Right cardiac atrium (tissue), 5 donors: ENCODE results near the gene CILP2. TPM values are rescaled to one million over a fixed set of nuclear protein-coding genes. Genes with fewer than 3 reads are reported as not detected.

Source experiments
- ATAC-seq, 2 donors: fragments of 200-7000 bp; cut with Tn5 transposase; one replicate each; pipeline versions ENCODE4 v1.8.0 to v1.9.1; 2020; ENCODE audit warnings: moderate library complexity in 2 of 2, mild to moderate bottlenecking in 1 of 2
- DNase-seq, 3 donors: peaks; one replicate each; pipeline ENCODE4 v3.0.0-alpha.2; 2020
- H3K27ac ChIP-seq: one replicate; pipeline ENCODE4 v1.5.1; 2013; ENCODE audit warnings: mild to moderate bottlenecking, low read length, control low read depth, moderate library complexity
- H3K27me3 ChIP-seq: one replicate; pipeline ENCODE4 v1.6.1; 2013; ENCODE audit not compliant: control insufficient read depth, insufficient read depth
- H3K4me1 ChIP-seq: one replicate; pipeline ENCODE4 v1.6.1; 2013; ENCODE audit warnings: low read length; ENCODE audit not compliant: control insufficient read depth, insufficient read depth
- H3K4me3 ChIP-seq: one replicate; pipeline ENCODE4 v1.5.1; 2013; ENCODE audit warnings: low read length, control low read depth
- H3K9me3 ChIP-seq: one replicate; pipeline ENCODE4 v1.6.1; 2013; ENCODE audit warnings: low read length; ENCODE audit not compliant: control insufficient read depth
- WGBS: extraction: QIAGEN DNeasy Blood & Tissue Kit; methylation state at CpG from one replicate; pipeline ENCODE4 v1.1.7; 2013; 5-methylcytosine and 5-hydroxymethylcytosine counted together
- intact Hi-C, 4 donors: fragments of 100-400 bp; cut with DNase I; formaldehyde crosslinking; loops; one replicate each; pipeline versions ENCODE4 v1.11.0 to v1.14.0; 2022 to 2023
- polyA plus RNA-seq: library from polyadenylated mRNA; stranded (reverse); fragments of 200-250 nt; gene quantifications from one replicate; pipeline ENCODE4 v1.2.3, GENCODE V29; 2013
- total RNA-seq, 4 donors: library from RNA; stranded (reverse); fragmentation: NEBNext Ultra II Directional; extraction: Animal tissue kit (Norgen Biotek cat#: 25700); gene quantifications; one replicate each; pipeline ENCODE4 v1.2.1, GENCODE V29; 2021
- donor health status: healthy with polysubstance abuse.
- donor health status: DM: no; HTN: yes; CAD: no.
- donor health status: DM: no; HTN: no; CAD: no.
- donor health status: DM: no; HTN: yes; CAD: no; lungs with severe emphysema.
- donor health status: DM: yes; HTN: yes; CAD: no.

The CILP2 gene
- total and polyA plus RNA-seq, 5 donors, result 0.05 to 0.39 (median 0.12) TPM

DNA sequence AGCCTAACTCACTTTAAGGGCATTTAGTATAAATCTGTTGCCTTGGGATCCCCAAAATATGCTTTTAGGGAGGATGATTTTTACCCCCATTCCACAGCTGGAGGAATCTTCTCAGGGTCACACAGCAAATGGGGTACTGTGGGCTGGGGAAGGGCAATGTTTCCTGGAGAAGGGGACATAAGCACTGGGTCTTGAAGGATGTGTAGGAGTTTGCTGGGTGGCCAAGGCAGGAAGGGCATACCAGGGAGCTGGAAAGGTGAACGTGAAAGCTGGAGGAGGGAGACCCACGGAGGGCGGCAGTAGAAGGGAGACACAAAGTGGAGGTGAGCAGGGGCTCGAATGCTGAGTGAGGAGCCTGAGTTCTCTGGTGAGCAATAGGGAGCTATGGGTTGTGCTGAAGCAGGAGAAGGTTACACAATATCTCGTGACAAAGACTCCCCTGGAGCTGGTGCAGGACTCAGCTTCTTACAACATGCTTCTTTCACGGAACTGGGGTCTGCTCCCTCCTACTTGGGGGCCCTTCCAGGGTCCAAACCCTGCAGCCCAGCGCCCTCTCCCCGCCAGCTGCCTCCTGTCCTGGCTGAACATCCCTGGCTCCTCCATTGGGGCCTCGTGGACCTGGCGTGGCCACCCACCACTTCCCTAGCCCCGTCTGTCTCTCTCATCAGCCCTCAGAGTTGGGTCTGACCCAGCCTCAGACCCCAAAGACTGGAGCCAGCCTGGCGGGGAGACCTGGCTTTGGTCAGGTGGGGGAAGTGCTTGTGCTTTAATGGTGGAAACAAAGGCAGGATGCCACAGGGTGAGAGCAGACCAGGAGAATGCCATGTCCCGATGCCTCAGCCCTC lies 11.1 kb downstream of the CILP2 start:
- H3K4me3 ChIP-seq, result no peak overlapping the region
- WGBS, result 67% methylated on average over 13 of the region's 13 CpGs
- no peaks in the 10 kb centered on the region for H3K4me1 ChIP-seq
- no peaks in the 10 kb centered on the region for H3K9me3 ChIP-seq
- no peak for ATAC-seq
- H3K27ac ChIP-seq, result no peak overlapping the region
- H3K27me3 ChIP-seq, result no peaks in the 10 kb centered on the region
- peak in 1 of 3 donors; percentile 31 for DNase-seq
- intact Hi-C loops, result no loop called here

DNA sequence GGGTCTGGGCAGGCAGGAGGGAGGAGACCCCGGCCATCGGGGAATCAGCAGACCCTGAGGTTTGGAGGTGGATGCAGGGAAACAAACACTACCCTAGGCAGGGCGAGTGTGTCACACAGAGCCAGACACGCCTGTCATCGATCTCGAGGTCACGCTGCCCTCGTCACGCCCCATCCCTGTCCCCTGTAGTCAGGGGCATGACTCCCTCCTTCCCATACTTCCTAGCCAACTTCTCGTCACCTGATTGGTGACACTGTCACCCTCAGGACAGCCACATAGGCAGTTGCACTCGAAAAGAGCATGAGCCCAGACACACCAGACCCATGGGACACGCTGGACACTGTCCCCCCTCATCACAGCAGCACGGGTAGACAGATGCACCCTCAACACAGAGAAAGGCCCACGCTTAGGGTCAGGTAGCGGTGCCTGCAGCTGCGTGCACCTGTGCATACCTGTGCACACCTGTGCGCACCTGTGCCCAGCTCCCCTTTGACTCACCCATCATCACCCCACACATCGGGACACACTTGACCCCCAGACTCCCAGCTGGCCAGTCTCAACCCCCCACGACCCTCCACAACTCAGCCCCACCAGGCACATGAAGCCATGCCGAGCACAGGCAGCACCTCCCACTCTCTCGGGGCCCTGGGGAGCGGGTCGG lies 11.9 kb downstream of the CILP2 start:
- Histone ChIP-seq H3K27me3 (no peaks in the 10 kb centered on the region), H3K27ac (no peak overlapping the region), H3K4me1 (no peaks in the 10 kb centered on the region), H3K9me3 (no peaks in the 10 kb centered on the region), H3K4me3 (no peak overlapping the region)
- no peak for ATAC-seq
- 59% methylated on average over 23 of the region's 23 CpGs for WGBS
- intact Hi-C loops, result loop anchor here in 1 of 4 donors (5.0 kb wide), 1 partner anchor 87 kb away; no protein-coding TSS in a partner anchor
- peak in 1 of 3 donors; percentile 34 for DNase-seq

DNA sequence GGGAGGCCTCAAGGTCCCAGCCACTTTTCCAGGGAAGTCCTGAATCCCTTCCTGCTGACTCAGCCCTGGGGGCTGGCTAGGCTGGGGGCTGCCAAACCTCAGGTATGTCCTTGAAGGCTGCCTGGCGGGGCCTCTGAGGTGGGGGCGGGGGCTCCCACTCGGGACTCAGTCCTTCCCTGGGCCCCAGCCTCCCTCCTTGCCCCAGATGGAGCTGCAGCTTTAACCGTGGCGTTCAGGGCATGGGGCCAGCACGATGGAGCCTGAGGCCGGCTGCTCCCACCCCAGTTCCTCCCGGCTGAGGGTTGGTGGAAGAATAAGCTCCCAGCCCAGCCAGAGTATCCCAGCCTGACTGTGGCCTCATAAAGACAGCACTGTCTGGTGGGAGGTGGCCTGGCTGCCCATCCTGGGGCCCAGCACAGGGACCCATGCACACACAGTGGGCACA lies 12.4 kb downstream of the CILP2 start:
- intact Hi-C loops, result loop anchor here in 1 of 4 donors (5.0 kb wide), 1 partner anchor 87 kb away; no protein-coding TSS in a partner anchor
- Histone ChIP-seq H3K4me1 (no peaks in the 10 kb centered on the region), H3K9me3 (no peaks in the 10 kb centered on the region), H3K4me3 (no peak overlapping the region), H3K27me3 (no peaks in the 10 kb centered on the region), H3K27ac (no peak overlapping the region)
- ATAC-seq (no peak), DNase-seq (peak in 1 of 3 donors; percentile 34)
- 42% methylated on average over 8 of the region's 8 CpGs for whole genome bisulfite sequencing

DNA sequence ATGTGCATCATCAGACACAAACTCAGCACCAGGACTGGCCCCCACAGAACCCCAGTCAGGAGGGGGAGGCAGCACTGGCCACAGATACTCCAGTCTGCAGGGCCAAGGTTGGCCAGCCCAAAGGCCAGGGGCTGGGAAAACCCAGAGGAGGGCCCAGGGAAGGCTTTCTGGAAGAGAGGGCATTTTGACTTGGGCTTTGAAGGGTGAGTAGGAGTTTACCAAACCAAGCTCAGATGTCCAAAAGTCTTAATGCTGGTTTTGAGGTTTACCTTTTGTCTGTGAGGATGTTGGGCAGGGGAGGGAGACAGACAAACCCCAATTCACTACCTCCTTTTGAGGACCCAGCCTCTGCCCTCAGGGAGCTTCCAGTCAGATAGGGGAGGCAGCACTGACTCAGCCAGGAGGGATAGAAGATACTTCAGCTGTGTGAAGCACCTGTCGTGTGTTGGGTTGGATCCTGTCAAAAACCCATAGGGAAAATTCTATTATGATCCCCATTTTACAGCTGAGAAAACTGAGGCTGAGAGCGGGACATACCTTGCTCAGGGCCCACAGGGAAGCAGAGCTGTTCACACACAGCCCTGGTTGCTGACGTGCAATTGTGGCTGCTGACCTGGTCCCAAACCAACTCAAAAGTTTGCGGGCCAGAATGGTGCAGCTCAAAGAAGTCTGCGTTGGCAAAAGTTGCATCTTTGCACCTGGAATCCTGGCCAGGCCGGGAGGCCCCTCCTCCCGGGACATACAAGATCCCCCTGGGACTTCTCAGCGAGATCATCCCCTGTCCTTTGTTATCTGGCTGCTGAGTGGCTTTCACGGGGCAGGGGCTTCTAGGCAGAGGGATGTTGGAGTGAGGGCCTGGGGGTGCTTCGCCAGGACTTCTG lies 13.1 kb downstream of the CILP2 start:
- DNase-seq, result no peak
- WGBS, result 72% methylated on average over 10 of the region's 10 CpGs
- Histone ChIP-seq H3K9me3 (no peaks in the 10 kb centered on the region), H3K27ac (no peak overlapping the region), H3K4me1 (no peaks in the 10 kb centered on the region), H3K4me3 (no peak overlapping the region), H3K27me3 (no peaks in the 10 kb centered on the region)
- no peak for ATAC-seq
- intact Hi-C loops, result loop anchor here in 1 of 4 donors (5.0 kb wide), 1 partner anchor 86 kb away; no protein-coding TSS in a partner anchor

DNA sequence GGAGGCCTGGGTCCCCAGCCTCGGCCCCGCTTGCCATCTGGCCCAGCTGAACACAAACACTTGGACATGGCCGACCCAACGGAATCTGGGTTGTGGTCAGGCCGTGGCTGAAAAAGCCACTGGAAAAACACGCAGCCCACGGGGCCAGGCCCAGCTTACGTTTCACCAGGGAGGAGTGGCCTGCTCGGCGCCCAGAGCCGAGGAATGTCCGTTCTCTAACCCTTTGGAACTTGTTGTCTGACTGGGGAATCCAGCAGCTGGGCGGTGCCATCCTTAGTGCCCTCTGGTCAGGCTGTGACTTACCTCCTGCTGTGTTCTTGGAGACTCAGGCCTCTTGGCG lies 13.8 kb downstream of the CILP2 start:
- peak in 1 of 3 donors; percentile 31 for DNase-seq
- intact Hi-C loops, result loop anchor here in 1 of 4 donors (5.0 kb wide), 1 partner anchor 85 kb away; no protein-coding TSS in a partner anchor
- Histone ChIP-seq H3K9me3 (no peaks in the 10 kb centered on the region), H3K4me1 (no peaks in the 10 kb centered on the region), H3K4me3 (no peak overlapping the region), H3K27me3 (no peaks in the 10 kb centered on the region), H3K27ac (no peak overlapping the region)
- 66% methylated on average over 14 of the region's 14 CpGs for WGBS
- no peak for ATAC-seq

DNA sequence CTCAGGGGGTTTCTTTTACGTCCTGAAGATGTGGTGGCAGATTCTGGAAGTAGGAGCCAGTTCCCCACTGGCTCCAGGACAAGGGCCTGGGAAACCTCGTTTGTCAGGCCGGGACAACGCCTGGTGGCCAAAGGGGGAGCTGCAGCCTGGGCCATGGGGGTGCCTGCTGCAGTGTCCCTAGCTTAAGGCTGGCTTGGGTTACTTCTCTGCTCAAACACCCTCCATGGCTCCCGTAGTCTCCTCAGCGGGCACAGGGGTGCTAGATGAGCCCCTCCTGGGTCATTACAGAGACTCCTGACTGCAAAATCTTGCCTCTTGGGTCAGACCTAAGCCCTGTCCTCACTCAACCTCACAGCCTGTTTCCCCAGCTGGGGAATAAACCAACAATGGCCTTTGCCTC lies 14.7 kb downstream of the CILP2 start:
- peak in 1 of 3 donors; percentile 43 for DNase-seq
- ATAC-seq, result no peak
- H3K9me3 ChIP-seq, result no peaks in the 10 kb centered on the region
- no peaks in the 10 kb centered on the region for H3K27me3 ChIP-seq
- WGBS, result 48% methylated on average over 6 of the region's 6 CpGs
- no peaks in the 10 kb centered on the region for H3K4me1 ChIP-seq
- intact Hi-C loops, result loop anchor here in 1 of 4 donors (5.0 kb wide), 1 partner anchor 85 kb away; no protein-coding TSS in a partner anchor
- no peak overlapping the region for H3K27ac ChIP-seq
- no peak overlapping the region for H3K4me3 ChIP-seq

DNA sequence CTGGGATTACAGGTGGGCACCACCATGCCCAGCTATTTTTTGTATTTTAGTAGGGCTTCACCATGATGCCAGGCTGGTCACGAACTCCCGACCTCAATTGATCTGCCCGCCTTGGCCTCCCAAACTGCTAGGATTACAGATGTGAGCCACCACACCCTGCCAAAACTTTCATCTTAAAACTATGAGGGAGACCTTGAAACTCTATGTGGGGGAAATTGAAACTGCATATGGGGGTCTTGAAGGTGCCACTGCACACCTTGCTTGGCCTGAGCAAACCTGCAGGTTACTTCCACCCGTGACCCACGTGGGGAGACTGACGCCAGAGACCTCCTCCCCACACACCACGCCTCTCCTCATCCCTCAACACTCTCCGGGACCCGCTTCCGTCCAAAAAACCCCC lies 15.6 kb downstream of the CILP2 start:
- WGBS, result 90% methylated on average over 10 of the region's 10 CpGs
- ATAC-seq, result no peak

DNA sequence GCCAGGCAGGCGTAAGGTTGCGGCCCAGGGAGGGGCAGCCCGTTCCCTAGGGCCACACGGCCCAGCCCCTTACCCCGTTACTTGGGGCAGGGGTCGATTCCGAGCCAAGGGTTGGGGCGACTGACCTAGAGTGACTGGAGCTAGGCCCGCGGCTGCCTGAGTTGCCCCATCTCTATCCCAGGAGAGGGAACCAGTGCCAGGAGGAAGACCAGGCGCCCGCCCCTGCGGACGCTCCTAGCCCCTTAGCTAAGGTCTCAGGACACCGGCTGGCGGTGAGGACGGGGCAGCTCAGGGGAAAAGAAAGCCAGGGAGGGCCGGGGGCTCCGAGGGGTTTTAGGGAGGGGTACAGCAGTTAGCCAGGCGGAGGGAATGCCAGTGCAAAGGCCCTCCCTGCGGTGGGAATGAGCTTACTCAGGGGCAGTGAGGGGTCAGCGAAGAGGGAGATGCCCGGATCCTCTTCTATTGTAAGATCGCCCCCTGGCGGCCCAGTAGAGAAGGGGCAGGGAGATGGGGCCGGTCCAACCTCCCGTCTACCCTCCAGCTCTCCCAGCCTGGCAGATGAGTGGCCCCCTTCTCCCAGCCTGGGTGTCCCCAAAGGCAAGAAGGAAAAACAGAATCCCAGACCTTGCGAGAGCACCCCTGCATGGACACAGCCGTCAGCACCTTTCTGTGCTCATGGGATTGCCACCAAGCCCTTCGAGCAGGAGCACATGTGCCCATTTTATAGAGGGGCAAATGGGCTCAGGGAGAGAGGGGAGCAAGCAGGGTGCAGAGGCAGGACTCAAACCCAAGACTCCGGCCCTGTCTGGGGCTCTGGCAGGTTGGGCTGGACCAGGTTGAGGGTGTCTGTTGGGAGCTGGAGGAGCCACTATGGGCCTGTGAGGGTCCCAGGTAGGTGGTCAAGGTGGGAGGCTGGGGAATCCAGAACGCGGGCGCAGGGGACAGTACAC lies 16.3 kb downstream of the CILP2 start:
- WGBS, result 68% methylated on average over 34 of the region's 34 CpGs
- peak in 1 of 3 donors; percentile 71 for DNase-seq
- H3K27me3 ChIP-seq, result no peaks in the 10 kb centered on the region
- no peak overlapping the region for H3K27ac ChIP-seq
- no peaks in the 10 kb centered on the region for H3K4me1 ChIP-seq
- intact Hi-C loops, result loop anchor here in 1 of 4 donors (5.0 kb wide), 1 partner anchor 83 kb away; no protein-coding TSS in a partner anchor
- H3K9me3 ChIP-seq, result no peaks in the 10 kb centered on the region
- H3K4me3 ChIP-seq, result no peak overlapping the region
- peak; percentile 23 to 59 for ATAC-seq

More for the DNA sequence above, 15.6 kb downstream of the CILP2 start:
- Histone ChIP-seq H3K4me3 (no peak overlapping the region), H3K4me1 (no peaks in the 10 kb centered on the region), H3K9me3 (no peaks in the 10 kb centered on the region), H3K27ac (no peak overlapping the region), H3K27me3 (no peaks in the 10 kb centered on the region)
- no peak for DNase-seq
- intact Hi-C loops, result loop anchor here in 1 of 4 donors (5.0 kb wide), 1 partner anchor 84 kb away; no protein-coding TSS in a partner anchor

DNA sequence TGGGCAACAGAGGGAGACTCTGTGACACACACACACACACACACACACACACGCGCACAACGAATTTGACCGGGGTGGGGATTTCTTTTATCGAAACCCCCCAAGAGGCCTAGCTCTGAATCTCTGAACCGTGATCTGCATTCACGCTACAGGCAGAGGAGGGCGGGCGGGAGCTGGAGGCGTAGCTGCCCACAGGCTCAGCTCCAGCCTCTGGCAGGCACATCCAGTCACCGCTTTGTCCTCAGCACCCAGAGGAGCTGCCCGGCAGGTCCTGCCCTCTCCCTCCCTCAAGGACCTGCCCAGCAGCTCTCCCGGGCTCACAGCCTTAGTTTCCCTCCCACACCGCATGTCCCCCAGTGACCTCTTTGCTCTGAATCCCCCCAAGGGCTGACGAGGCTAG lies 20.0 kb downstream of the CILP2 start:
- ATAC-seq, result no peak
- H3K27me3 ChIP-seq, result no peaks in the 10 kb centered on the region
- no peaks in the 10 kb centered on the region for H3K9me3 ChIP-seq
- no peak overlapping the region for H3K4me3 ChIP-seq
- no peak for DNase-seq
- no peak overlapping the region for H3K27ac ChIP-seq
- WGBS, result 83% methylated on average over 15 of the region's 15 CpGs
- H3K4me1 ChIP-seq, result no peaks in the 10 kb centered on the region
- intact Hi-C loops, result no loop called here

DNA sequence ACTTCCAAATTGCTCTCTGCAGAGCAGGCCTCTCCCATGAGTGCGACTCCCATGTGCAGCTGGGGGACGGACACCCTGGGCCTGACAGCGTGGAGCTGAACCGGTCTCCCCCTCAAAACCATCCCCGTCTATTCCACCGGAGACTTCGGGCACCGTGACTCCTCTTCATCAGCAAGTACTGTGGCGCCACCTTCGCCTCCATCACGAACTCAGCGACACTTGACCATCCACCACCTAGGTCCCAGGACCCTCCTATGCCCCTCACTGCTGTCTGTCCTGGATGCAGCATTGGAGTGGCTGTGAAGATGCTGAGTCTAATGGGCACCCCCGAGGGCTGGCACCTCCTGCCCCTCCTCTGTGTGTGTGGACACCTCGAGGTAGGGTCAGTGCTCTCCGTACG lies 20.6 kb downstream of the CILP2 start:
- ATAC-seq (no peak), DNase-seq (no peak)
- WGBS, result 93% methylated on average over 16 of the region's 16 CpGs
- Histone ChIP-seq H3K4me1 (no peaks in the 10 kb centered on the region), H3K27me3 (no peaks in the 10 kb centered on the region), H3K4me3 (no peak overlapping the region), H3K27ac (no peak overlapping the region), H3K9me3 (no peaks in the 10 kb centered on the region)
- intact Hi-C loops, result no loop called here
